CD4-positive, CD25-positive, alpha-beta regulatory T cell (primary cell): ENCODE measurements around the gene A1BG. TPM values are rescaled to one million over a fixed set of nuclear protein-coding genes. Genes with fewer than 3 reads are reported as not detected.
"Not testable (repeated sequence)": the region's sequence is repeated elsewhere in the genome, so short reads cannot be mapped to it uniquely, and the experiment has no call there.

Experiments
- ATAC-seq, 2 donors: fragments of 150-1000 bp; cut with Tn5 transposase; one replicate each; pipeline ENCODE4 v1.10.0; 2021; ENCODE audit warnings: low read depth in 2 of 2, moderate number of reproducible peaks in 2 of 2, moderate library complexity in 1 of 2
- DNase-seq, 3 donors: peaks; one replicate each; pipeline versions ENCODE4 v3.0.0 to v3.0.0-alpha.2; 2012 to 2022; ENCODE audit warnings: mixed read lengths in 1 of 3
- H3K27ac ChIP-seq: one replicate; pipeline ENCODE4 v1.7.0; 2013; ENCODE audit warnings: mild to moderate bottlenecking, low read length; ENCODE audit not compliant: insufficient read depth, poor library complexity, severe bottlenecking
- H3K27me3 ChIP-seq: one replicate; pipeline ENCODE4 v1.7.0; 2013; ENCODE audit warnings: low read length; ENCODE audit not compliant: control insufficient read depth, insufficient read depth
- H3K36me3 ChIP-seq: one replicate; pipeline ENCODE4 v1.7.0; 2013; ENCODE audit warnings: mild to moderate bottlenecking, low read length, moderate library complexity; ENCODE audit not compliant: control insufficient read depth, insufficient read depth
- H3K4me1 ChIP-seq: 2 replicates; pipeline ENCODE4 v1.7.0; 2013; ENCODE audit warnings: mild to moderate bottlenecking, low read length; ENCODE audit not compliant: insufficient read depth, control insufficient read depth, poor library complexity, severe bottlenecking
- H3K4me3 ChIP-seq: one replicate; pipeline ENCODE4 v1.7.0; 2013; ENCODE audit warnings: low read depth, mild to moderate bottlenecking, low read length, moderate library complexity
- H3K9me3 ChIP-seq, 2 experiments: 1 replicate in 1 of 2; 2 replicates in 1 of 2; pipeline ENCODE4 v1.7.0; 2013; ENCODE audit warnings: low read length in 2 of 2, mild to moderate bottlenecking in 1 of 2, moderate library complexity in 1 of 2; ENCODE audit not compliant: control insufficient read depth in 2 of 2
- H3K27ac Mint-ChIP-seq, 3 donors: one replicate each; pipeline ENCODE4 v1.8.0; 2020 to 2022; ENCODE audit warnings: mild to moderate bottlenecking in 3 of 3, mixed read lengths in 3 of 3, moderate library complexity in 2 of 3
- H3K27me3 Mint-ChIP-seq: one replicate; pipeline ENCODE4 v1.8.0; 2022; ENCODE audit warnings: mild to moderate bottlenecking, mixed read lengths
- H3K36me3 Mint-ChIP-seq: one replicate; pipeline ENCODE4 v1.8.0; 2020; ENCODE audit warnings: mixed read lengths
- H3K4me1 Mint-ChIP-seq, 4 donors: one replicate each; pipeline ENCODE4 v1.8.0; 2020 to 2022; ENCODE audit warnings: mixed read lengths in 4 of 4, mild to moderate bottlenecking in 1 of 4
- H3K4me3 Mint-ChIP-seq, 4 donors: one replicate each; pipeline ENCODE4 v1.8.0; 2020 to 2022; ENCODE audit warnings: mild to moderate bottlenecking in 4 of 4, mixed read lengths in 4 of 4, moderate library complexity in 3 of 4
- H3K9me3 Mint-ChIP-seq, 7 donors: one replicate each; pipeline ENCODE4 v1.8.0; 2020 to 2022; ENCODE audit warnings: mixed read lengths in 7 of 7, mild to moderate bottlenecking in 3 of 7, moderate library complexity in 2 of 7
- polyA plus RNA-seq, 4 donors: library from polyadenylated mRNA; unstranded; fragments of 300-500 nt; fragmentation: Illumina TruSeq; gene quantifications; one replicate each; pipeline ENCODE4 v1.2.3, GENCODE V29; 2021
- total RNA-seq: library from RNA; stranded (reverse); gene quantifications from one replicate; pipeline ENCODE4 v1.2.3, GENCODE V29; 2022

The A1BG gene
- total and polyA plus RNA-seq, 5 donors from 2014 or later = 11.8 to 53.7 (median 33.4) TPM

DNA sequence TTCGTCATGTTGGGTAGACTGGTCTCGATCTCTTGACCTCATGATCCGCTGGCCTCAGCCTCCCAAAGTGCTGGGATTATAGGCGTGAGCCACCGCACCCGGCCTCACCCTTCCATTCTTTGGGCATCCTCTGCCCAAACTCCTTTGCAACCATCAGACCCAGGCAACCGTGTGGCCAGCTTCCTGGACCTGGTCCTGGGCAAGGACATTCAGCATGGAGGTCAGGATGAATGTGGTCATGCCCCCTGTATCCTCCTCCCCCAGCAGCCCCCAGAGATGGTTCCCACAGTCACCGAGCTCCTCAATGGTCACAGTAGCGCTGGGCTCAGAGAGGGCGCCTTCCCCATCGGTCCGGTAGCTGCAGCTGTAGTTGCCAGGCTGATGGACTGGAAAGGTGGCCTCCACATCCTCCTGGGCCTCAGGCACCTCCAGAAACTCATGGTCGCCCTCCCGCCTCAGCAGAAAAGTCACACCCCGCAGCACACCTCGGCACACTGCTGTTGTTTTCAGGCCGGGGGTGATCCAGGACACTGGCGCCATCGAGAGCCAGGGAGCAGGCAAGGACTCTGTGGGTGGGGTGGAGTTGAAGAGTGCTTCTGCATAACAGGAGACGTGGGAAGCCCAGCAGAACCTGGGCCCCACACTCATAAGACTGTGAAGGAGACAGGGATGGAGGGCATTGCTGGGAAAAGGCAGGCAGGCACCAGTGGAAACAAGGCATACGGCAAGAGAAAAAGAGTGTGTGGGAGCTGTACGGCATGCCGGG is 1.1 kb downstream of the A1BG start:
- H3K9me3 Mint-ChIP-seq = peaks cover 0 to 2% (median 0%) of the 10 kb centered on the region in 7 donors

DNA sequence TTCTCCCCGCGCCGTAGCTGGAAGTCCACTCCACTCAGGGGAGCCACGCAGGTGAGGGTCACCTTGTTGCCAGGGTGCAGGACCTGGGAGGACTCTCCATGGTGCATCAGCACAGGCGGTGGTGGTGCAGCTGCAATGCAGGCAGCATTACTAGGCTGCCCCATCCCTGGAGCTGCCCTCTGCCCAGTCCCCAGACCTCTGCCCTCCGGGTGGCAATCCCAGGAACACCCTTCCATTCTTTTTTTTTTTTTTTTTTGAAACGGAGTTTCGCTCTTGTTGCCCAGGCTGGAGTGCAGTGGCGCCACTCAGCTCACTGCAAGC is 1.8 kb downstream of the A1BG start:
- Histone ChIP-seq H3K9me3 (no peaks in the 10 kb centered on the region), H3K36me3 (no peaks in the 10 kb centered on the region), H3K27me3 (no peaks in the 10 kb centered on the region), H3K4me3 (no peak overlapping the region), H3K27ac (no peak overlapping the region), H3K4me1 (peaks cover 27% of the 10 kb centered on the region)
- DNase-seq (no peak), ATAC-seq (no peak)
- H3K9me3 Mint-ChIP-seq = peaks cover 0 to 2% (median 0%) of the 10 kb centered on the region in 7 donors
- H3K27ac Mint-ChIP-seq = peak overlapping the region in 1 of 3 donors; percentile 26
- H3K36me3 Mint-ChIP-seq = peaks cover 8% of the 10 kb centered on the region
- peaks cover 5% of the 10 kb centered on the region for H3K27me3 Mint-ChIP-seq
- peaks cover 0 to 34% (median 9%) of the 10 kb centered on the region in 4 donors for H3K4me1 Mint-ChIP-seq
- peak overlapping the region in 1 of 4 donors; percentile 4 for H3K4me3 Mint-ChIP-seq

More for the DNA sequence above, 1.1 kb downstream of the A1BG start:
- H3K36me3 Mint-ChIP-seq = peaks cover 8% of the 10 kb centered on the region
- peaks cover 0 to 31% (median 9%) of the 10 kb centered on the region in 4 donors for H3K4me1 Mint-ChIP-seq
- no peak for DNase-seq
- ATAC-seq = no peak
- no peak overlapping the region for H3K27ac ChIP-seq
- H3K27me3 ChIP-seq = no peaks in the 10 kb centered on the region
- H3K4me3 ChIP-seq = no peak overlapping the region
- H3K27me3 Mint-ChIP-seq = peaks cover 5% of the 10 kb centered on the region
- H3K4me3 Mint-ChIP-seq = peak overlapping the region in 1 of 4 donors; percentile 66
- H3K27ac Mint-ChIP-seq = no peak overlapping the region
- H3K9me3 ChIP-seq = no peaks in the 10 kb centered on the region
- H3K4me1 ChIP-seq = peaks cover 28% of the 10 kb centered on the region
- no peaks in the 10 kb centered on the region for H3K36me3 ChIP-seq

DNA sequence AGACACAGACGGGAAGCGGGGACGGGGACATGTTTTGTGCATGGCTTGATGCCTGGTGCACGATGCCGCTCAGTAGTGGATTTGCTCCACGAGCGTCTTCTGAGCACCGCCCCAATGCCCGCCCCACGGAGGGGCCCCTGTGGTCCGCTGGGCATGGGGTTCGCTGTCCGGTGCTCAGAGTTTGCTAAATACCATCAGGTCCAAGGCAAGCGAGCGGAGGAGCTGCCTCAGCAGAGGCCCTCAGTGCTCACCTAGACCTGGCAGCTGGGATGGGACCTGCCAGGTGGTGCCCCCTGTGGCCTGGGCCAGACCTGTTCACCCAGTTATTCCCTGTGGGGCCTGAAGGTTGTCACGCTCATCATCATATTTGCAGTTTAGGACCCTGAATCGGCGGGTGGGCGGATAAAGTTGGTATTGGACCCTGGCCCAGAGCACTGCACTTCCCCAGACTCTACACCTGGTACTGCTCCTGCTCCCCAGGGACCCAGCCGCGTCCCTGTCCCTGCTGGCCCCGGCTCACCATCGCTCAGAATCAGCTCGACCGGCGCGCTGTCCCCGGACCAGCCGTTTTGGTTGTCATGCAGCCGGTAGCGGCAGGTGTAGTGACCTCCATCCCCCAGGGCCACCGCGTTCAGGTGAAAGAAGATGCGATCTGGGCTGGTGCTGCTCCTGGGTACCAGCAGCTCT is 2.3 kb downstream of the A1BG start:
- Mint-ChIP-seq H3K36me3 (peaks cover 8% of the 10 kb centered on the region), H3K4me3 (peak overlapping the region in 1 of 4 donors; percentile 4), H3K27me3 (peaks cover 5% of the 10 kb centered on the region), H3K9me3 (peaks cover 0 to 2% (median 0%) of the 10 kb centered on the region in 7 donors), H3K27ac (no peak overlapping the region), H3K4me1 (peaks cover 0 to 31% (median 11%) of the 10 kb centered on the region in 4 donors)
- Histone ChIP-seq H3K4me1 (peaks cover 22% of the 10 kb centered on the region), H3K36me3 (no peaks in the 10 kb centered on the region), H3K27ac (no peak overlapping the region), H3K4me3 (no peak overlapping the region), H3K9me3 (no peaks in the 10 kb centered on the region), H3K27me3 (no peaks in the 10 kb centered on the region)
- no peak for DNase-seq
- no peak for ATAC-seq

DNA sequence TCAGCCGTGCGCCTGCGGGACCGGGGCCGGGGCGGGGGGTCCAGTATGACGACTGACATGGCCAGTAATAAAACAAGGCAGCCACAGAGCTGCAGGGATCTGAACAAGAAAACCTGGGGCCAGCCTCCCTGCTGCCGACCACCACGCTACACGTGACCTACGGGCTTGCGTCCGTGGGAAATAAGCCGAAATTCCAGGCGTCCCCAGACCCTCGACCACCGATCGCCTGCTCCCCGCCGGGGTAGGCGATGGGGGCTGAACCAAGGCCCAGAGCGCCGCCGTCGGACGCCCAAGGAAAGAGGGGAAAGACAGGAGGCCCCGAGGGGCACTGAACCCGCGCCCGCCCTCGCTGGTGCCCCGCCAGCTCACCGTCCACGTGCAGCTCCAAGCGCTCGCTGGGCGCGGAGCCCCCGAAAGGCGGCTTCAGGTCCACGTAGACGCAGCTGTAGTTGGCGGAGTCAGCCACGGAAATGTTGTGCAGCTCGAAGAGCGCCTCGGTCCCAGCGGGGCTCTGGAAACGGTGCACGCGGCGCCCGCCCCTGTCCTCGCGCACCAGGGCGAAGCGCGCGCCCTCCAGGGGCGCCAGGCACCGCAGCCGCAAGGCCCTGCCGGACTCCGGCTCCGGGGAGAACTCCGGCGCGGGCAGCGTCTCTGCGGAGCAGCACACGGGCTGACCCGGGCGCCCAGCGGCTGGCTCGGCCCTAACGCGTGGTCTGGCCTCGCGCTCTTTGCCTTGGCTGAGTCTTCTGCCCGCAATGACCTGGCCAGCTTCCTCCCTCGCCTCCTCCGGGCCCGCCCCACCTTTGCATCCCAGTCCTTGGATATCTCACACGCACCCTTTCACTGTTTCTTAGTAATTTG is 3.1 kb downstream of the A1BG start:
- H3K27me3 Mint-ChIP-seq = peaks cover 5% of the 10 kb centered on the region
- peaks cover 8% of the 10 kb centered on the region for H3K36me3 Mint-ChIP-seq
- H3K4me3 Mint-ChIP-seq = no peak overlapping the region
- H3K4me3 ChIP-seq = no peak overlapping the region
- H3K27me3 ChIP-seq = no peaks in the 10 kb centered on the region
- H3K4me1 Mint-ChIP-seq = peaks cover 0 to 33% (median 17%) of the 10 kb centered on the region in 4 donors
- ATAC-seq = no peak
- no peak for DNase-seq
- H3K4me1 ChIP-seq = peaks cover 20% of the 10 kb centered on the region
- no peaks in the 10 kb centered on the region for H3K36me3 ChIP-seq
- no peak overlapping the region for H3K27ac Mint-ChIP-seq
- H3K9me3 Mint-ChIP-seq = peaks cover 0 to 2% (median 0%) of the 10 kb centered on the region in 7 donors
- no peak overlapping the region for H3K27ac ChIP-seq
- H3K9me3 ChIP-seq = no peaks in the 10 kb centered on the region

DNA sequence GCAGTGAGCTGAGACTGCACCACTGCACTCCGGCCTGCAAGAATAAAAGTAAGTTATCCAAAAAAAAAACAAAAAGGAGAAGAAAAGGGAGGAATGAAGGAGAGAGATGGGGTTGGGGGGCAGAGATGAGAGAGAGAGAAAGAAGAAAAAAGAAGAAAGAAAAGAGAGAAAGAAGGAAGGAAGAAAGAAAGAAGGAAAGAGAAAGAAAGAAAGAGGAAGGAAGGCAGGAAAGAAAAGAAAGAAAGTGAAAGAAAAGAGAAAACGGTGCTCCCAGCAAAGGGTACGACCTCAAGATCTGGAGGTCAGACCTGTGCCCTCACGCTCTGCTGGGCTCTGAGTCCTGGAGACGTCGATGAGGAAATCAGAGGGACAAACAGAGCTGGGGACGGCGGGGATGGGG is 3.7 kb downstream of the A1BG start:
- Histone ChIP-seq H3K36me3 (no peaks in the 10 kb centered on the region), H3K9me3 (no peaks in the 10 kb centered on the region), H3K4me1 (peaks cover 20% of the 10 kb centered on the region), H3K27ac (no peak overlapping the region), H3K27me3 (no peaks in the 10 kb centered on the region), H3K4me3 (no peak overlapping the region)
- peak overlapping the region in 2 of 4 donors; percentile 27 to 46 for H3K4me3 Mint-ChIP-seq
- H3K36me3 Mint-ChIP-seq = peaks cover 8% of the 10 kb centered on the region
- H3K4me1 Mint-ChIP-seq = peaks cover 0 to 35% (median 17%) of the 10 kb centered on the region in 4 donors
- no peak for DNase-seq
- H3K27me3 Mint-ChIP-seq = peaks cover 5% of the 10 kb centered on the region
- H3K27ac Mint-ChIP-seq = no peak overlapping the region
- H3K9me3 Mint-ChIP-seq = peaks cover 0 to 2% (median 0%) of the 10 kb centered on the region in 7 donors
- ATAC-seq = no peak

DNA sequence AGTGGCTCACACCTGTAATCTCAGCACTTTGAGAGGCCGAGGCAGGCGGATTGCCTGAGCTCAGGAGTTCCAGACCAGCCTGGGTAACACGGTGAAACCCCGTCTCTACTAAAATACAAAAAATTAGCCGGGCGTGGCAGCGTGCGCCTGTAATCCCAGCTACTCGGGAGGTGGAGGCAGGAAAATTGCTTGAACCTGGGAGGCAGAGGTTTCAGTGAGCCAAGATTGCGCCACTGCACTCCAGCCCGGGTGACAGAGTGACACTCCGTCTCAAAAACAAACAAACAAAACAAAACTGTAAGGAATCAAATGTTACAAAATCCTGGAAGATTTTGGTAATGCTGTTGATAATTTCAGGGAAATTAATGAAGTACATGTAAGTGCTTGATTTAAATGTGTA is 5.2 kb downstream of the A1BG start:
- peak overlapping the region; percentile 57 for H3K27ac ChIP-seq
- H3K4me3 ChIP-seq = peak overlapping the region; percentile 69
- H3K27ac Mint-ChIP-seq = peak overlapping the region; percentile 43 to 93 (median 60)
- H3K27me3 Mint-ChIP-seq, H3K9me3 Mint-ChIP-seq, H3K36me3 Mint-ChIP-seq, H3K36me3 ChIP-seq, H3K9me3 ChIP-seq, H3K27me3 ChIP-seq, DNase-seq, ATAC-seq: not testable (repeated sequence)
- H3K4me1 Mint-ChIP-seq = peaks cover 0 to 35% (median 17%) of the 10 kb centered on the region in 4 donors
- peaks cover 20% of the 10 kb centered on the region for H3K4me1 ChIP-seq
- H3K4me3 Mint-ChIP-seq = peak overlapping the region; percentile 89 to 96 (median 92)
